ENCODE data around the gene TGFBR1.
A peak's percentile ranks its signal among the peaks of the same experiment; 100 is the strongest.
"Not testable (repeated sequence)": the region's sequence is repeated elsewhere in the genome, so short reads cannot be mapped to it uniquely, and the experiment has no call there.

TGFBR1 gene

DNA sequence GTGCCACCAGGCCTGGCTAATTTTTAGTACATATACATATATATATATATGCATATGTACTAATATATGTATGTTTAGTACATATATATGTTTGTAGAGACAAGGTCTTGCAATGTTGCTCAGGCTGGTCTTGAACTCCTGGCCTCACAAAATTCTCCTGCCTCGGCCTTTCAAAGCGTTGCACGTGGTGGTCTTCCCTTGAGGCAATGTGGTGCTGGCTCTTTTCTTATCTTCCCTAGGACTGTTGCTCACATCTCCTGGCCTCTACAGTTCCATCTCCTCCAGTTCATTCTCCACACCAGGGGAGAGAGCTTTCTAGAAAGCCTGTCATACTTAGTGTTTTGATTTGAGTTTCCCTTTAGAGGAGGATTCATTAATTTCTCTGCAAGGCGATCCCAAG, 28.9 kb upstream of the TGFBR1 start:
- DNase-seq (ENCODE audit: low spot score): no peak

DNA sequence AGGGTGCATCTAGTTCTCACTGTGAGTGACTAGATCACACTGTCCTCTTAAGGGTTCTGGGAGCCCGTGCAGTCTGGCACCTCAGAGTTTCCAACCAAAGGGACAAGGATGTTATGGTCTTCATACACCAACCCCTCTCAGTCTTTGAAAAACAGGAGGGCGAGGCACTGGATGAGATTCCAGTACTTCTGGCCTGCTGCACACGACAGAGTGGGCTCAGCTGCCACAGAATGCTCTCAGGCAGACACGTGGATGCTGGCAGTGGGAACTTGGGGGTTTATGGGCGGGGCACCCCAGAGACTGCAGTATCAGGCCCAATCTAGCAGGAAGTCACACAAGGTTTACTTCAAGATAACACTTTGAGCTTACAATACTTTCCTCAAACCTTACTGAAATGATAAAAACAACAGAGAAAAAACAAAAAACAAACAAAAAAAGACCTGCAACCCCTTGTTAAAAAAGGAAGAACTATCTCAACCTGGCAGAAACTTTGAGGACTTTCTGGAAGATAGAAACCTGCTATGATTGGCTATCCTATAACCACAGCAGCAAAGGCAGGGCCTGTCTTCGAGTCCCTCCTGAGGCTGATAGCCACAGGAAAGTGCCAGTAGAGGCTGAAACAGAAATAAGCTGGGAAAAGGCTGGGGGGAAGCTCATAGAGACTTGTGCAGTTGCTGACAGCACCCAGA, 28.3 kb upstream of the TGFBR1 start:
- no peak for DNase-seq (ENCODE audit: low spot score)

DNA sequence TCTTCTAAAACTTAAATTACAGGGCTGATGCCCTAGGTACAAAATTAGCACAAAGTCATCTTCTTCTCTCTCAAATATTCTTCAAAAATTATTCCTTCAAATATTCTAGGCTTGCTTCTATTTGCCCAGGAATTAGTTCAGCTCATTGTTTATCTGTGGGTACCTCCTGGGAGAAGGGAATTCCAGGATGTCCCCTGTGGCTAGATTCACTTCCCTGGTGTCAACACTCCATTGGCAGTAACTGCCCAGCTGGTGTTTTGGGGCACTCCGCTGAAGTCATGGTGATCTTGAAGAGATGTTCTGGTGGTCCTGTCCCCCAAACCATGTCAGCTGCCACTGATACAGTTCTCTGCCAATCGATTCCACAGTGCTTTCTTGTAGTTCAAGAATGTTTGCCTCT, 26.2 kb upstream of the TGFBR1 start:
- no peak for DNase-seq (ENCODE audit: low spot score)

DNA sequence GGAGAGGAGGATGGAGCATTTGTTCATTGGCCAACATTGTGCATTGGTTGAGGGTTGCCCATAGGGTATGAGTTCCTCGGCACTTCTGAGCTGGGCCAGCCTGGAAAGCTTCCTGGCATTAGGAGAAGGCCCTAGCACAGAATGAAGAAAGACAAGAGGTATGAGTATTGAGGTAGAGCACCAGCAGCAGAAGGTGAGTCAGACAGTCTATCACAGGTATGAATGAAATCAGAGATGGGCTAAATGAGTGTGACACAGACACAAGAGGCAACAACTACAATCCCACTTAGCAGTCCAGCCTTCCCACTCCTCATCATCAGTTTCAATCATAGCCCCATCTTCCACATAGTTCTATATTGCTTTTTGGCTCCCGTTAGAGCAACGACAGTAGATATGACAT, 25.4 kb upstream of the TGFBR1 start:
- DNase-seq (ENCODE audit: low spot score): no peak

DNA sequence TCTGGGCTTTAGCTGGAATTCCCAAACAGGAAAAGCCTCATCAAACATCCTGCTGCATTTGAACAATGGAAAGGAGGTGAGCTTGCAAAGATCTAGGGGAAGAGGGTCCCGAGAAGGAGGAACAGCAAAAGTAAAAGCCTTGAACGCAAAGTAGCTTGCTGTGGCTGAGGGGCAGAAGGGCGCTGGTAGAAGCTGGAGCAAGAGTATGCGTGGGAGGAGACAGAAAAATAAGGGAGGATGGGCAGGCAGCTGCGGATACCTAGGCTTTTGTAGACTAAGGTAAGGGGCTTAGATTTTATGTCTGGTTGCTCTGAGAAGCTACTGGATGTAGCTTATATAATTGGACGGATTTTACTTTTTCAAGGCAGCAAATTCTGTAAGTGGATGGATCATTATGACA, 21.9 kb upstream of the TGFBR1 start:
- no peak for DNase-seq (ENCODE audit: low spot score)

DNA sequence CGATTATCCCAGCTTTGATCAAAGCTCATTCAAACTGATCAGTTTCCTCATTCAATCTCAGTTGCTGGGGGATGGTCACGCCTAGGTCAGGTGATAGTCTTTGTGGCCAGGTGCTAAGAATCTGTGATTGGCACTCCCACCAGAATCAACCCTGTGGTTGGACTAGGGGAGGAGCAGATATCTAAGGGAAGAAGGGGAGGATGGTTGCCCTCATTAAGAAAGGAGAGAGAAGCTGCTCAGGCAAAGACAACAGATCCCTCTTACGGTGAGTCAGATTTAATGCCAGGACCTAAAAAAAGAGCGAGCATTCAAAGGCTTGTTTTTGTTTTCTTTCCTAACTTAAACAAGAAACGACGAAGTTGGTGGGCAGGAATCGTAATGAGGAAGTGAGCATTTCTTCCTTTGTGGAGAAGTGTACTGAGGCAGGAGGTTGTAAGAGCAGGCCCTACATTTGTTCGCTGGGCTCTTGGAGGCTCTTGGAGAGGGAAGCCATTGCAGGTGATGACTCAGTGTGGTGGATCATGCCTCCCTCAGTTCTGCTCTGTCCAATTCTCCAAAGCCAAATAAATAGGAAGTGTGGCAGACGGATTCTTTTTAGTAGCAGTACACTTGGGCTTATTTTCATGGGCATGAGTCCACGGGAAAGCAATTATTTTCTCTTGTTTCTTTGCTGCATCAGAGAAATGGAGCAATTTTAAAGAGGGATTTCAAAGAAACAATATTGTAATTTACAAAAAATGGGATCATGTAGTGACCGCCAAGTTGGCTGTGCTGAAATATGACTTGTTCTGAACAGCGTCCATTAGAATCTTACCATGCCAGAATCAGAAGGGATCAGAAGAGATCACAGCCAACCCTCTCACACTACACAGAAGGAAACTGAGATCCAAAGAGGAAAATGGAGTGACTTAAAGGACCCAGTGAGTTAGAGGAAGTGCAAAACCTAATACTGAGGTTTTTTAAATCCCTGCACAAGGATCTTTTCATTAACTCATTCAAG, 18.7 kb upstream of the TGFBR1 start:
- DNase-seq (ENCODE audit: low spot score): no peak

DNA sequence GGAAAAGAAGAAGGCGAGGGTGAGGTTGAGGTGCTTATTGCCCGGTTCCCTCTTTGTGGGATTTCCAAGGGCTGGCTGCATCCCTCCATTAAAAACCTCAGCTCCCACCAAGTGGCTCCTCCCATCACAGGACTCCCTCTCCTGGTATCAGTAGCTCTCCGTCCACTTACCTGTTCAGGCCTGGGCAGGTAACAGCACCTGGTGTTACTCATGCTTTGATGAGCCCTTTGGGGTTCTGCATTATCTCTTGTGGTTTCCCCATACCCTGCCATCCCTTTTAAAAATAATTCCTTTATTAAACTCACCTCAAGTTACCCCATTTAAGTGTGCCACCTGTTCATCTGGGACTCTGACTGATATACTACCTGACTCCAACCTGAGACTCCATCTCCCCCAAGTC, 17.5 kb upstream of the TGFBR1 start:
- DNase-seq (ENCODE audit: low spot score): no peak

DNA sequence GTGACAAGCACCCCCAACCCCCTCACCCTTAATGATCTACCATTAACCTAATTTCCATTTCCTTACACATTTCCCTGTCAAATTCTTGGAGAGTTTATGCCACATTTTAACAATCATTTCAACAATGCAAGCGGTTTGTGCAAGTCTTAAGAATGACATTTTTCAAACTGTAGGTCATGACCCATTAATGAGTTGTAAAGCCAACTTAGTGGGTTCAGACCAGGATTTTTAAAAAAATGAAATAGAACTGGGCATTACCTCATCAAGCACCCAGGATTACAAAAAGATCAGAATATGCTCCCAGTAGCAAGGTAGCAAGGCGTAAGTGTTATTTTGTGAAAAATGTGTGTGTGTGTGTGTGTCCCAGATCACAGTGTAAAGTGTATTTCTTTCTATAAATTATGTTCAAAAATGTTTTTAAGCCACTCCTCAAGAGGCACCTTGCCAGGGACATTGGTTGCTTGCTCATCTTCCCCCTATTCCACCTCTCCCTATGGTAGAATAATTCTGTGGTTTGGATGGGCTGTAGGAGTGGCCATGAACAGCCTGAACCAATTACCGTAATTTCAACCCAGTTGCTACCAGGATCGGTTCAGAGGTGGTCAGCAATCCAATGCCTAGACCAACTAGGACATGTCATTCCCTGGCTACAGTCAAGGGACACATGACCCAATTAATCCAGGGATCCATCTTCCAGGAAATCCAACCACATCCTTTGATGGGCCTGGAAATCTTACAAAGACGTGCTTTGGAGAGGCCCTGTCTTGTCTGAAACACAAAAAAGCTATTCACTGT, 14.4 kb upstream of the TGFBR1 start:
- no peak for DNase-seq (ENCODE audit: low spot score)

DNA sequence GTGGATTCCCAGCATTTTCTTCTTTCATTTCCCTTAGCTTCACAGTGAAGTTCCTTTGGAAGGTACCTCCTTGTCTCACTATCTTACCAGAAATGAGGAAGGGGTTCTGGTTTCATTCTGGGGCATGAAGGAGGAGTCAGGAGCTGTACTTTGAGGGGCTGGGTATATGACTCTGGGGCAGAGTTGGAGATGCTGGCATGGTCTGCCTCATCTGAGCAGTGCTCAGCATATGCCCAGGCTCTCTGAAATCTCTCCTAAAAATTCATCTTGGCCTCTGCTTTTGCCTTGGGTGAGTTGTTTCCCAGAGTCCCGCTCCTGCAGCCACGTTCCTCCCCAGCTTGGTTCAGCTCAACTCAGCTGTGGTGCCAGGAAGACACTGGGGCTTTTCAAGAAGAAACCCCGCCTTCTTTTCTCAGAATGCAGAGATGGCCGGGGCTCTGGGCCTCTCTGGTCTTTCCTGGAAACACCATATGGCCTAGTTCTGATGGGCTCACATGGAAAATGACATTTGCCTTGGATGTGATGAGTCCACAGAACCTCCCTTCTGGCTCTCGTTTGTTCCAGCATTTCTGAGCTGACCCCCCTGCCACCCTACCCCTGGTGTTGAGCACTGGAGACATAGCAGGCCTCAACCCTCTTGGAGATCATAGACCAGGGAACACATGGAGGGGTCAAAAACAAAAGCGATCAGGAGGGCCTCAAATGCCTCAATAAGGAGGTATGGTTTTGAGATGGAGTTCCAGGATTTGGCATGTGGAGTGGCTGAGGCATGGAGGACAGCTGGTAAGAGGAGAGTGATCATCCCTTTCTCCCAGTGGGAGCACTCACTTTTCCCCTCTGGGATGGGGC, 12.0 kb upstream of the TGFBR1 start:
- DNase-seq (ENCODE audit: low spot score): peak; percentile 67

DNA sequence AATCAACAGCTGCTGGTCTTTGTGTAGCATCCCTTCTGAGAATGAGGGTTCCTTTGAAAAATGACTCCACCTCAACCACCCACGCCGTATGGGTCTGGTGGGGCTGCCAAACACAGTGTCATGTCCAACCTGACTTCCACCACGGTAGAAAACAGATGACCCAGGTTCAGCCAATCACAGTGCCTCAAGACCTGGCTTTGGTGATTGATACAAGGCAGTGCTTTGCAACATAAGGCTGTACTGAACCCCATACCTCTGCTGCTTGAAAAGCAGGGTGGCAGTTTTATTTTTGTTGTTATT, 11.5 kb upstream of the TGFBR1 start:
- no peak for DNase-seq (ENCODE audit: low spot score)

DNA sequence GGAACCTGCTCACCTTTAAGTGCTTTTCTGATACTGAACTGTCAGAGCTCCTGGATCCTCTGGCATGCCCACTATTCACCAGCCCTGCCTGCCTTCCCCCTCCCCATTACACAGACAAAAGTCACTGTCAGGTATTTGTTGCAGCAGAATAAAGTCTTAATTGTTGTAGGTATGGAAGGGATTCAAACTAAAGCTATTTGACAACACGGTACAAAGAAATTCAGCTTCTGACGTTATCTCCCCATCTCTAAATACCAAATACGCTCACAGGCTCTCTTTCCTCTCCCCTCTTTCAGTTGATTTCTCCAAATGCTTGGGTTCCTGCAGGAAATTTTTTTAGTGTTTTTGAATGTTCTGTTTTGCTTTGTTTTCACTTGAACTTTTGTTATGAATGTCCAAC, 9.3 kb upstream of the TGFBR1 start:
- no peak for DNase-seq (ENCODE audit: low spot score)

DNA sequence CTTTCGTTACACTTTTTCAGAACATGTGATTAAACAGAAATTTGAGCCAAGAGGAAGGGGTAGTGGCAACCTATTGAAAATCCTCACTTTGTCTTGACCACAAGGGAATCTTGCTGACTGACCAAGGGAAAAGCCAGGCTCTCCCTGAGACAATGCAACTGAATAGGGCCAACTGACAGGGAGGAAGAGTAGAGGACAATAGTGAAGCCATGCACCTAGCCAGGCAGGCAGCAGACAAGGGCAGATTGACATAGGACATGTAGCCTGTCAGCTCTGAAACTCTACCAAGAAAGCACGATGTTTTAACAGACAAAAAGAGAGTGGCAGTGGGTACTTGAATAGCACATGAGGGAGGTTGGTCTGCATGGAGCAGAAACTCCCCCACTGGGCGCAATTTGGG, 8.5 kb upstream of the TGFBR1 start:
- no peak for DNase-seq (ENCODE audit: low spot score)

DNA sequence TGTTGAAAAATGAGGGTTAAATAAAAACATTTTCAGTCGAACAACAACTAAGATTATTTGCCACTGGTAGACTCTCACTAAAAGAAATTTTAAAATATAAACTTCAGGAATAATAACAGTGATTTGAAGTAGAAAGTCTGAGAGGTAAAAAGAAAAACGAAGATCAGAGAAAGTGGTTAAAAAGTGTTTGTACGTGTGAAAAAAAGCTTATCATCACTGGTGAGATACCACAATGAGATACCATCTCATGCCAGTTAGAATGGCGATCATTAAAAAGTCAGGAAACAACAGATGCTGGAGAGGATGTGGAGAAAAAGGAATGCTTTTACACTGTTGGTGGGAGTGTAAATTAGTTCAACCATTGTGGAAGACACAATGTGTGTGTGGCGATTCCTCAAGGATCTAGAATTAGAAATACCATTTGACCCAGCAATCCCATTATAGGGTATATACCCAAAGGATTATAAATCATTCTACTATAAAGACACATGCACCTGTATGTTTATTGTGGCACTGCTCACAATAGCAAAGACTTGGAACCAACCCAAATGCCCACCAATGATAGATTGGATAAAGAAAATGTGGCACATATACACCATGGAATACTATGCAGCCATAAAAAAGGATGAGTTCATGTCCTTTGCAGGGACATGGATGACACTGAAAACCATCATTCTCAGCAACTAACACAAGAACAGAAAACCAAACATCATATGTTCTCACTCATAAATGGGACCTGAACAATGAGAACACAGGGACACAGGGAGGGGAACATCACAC, 4.9 kb upstream of the TGFBR1 start:
- DNase-seq (ENCODE audit: low spot score): not testable (repeated sequence)

DNA sequence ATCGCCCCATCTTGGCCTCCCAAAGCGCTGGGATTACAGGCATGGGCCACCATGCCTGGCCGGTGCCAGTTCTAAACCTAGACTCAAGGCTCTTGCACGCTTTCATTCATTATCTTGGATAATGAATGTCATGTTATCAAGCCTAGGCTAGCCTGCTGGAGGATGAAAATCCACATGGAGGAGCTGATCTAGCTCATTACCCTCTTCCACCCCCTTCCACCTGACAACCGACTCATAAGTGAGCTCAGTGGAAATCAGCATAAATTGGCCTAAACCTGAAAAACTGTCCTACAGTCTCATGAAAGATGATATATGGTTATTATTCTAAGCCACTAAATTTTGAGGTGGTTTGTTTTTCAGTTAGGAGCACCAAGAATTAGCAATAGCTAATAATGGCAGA, 3.6 kb upstream of the TGFBR1 start:
- DNase-seq (ENCODE audit: low spot score): no peak

DNA sequence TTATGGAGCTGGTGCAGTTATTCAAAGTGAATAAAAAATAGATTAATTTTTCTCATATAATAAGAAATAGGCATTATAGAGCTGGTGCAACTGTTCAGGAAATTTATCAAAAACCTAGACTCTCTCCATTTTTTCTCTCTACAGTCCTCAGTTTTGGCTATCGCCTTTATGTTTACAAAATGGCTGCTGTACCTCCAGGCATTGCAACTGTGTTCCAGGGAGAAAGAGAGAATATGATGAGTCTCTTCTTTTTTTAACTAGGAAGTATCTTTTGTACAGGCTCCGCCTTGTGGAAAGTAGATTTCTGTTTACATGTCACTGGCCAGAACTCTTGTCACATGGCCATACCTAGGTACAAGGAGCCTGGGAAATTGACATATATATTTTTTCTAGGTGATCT, 3.1 kb upstream of the TGFBR1 start:
- DNase-seq (ENCODE audit: low spot score): no peak

DNA sequence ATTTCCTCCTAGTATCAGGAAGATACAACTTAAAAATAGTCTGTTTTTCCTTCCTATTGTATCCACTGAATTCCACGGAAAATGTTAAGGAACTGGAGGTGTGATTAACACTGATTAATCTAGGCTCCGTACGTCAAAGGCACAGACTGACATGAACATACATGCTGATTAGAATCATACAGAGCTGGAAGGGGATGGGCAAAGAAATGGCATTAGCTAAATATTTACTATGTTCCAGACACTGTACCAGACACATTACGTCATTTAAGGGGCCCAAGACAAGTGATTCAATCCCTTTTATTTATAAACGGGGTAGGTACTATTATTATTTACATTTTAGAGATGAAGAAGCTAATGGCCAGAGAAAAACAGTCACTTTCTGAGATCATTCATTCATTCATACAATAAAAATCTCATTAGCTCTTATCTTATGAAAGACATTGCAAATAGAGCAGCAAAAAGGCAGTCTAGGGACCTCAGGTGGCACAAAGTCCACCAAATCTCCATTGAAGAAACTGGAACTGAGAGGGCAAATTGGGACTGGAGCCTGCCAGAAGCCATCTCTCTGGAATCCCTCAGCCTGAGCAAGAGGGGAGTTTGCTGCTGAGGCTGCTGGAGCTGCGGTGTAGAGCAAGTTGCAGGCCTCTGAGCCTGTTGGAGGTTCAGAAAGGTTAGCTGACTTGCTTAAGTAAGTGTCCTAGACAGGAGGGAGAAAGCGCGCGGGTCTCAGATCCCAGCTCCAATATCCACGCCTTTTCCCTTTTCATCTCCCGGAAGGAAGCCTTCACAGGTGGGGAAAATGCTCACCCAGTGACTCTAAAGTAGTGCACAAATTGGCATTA, 1.6 kb upstream of the TGFBR1 start:
- DNase-seq (ENCODE audit: low spot score): no peak

DNA sequence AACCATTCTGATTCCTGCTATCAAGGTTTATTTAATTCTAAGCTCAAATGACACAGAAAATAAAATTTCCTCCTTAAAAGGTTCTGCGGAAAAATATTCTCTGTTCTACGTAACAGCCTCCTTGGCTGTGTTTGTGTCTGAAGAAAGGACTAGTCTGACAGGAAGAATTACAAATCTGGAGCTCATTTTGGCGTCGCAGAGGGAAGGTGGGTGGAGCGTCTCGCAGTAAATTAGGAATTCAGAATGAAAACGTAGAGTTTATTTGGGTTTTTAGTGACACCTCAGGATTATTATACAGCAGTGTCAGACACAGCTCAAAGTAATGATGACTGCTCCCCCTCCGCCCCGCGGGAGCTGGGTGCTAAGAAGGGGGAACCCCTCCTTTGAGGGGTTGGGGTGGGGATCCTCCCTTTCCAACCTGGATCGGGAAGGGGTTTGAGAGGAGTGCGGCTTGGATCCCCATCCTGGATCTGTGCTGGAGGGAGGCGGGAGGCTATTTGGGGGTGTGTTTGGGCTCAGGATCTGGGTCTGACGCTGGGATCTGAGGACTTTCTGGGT, 933 bp upstream of the TGFBR1 start:
- no peak for DNase-seq (ENCODE audit: low spot score)

DNA sequence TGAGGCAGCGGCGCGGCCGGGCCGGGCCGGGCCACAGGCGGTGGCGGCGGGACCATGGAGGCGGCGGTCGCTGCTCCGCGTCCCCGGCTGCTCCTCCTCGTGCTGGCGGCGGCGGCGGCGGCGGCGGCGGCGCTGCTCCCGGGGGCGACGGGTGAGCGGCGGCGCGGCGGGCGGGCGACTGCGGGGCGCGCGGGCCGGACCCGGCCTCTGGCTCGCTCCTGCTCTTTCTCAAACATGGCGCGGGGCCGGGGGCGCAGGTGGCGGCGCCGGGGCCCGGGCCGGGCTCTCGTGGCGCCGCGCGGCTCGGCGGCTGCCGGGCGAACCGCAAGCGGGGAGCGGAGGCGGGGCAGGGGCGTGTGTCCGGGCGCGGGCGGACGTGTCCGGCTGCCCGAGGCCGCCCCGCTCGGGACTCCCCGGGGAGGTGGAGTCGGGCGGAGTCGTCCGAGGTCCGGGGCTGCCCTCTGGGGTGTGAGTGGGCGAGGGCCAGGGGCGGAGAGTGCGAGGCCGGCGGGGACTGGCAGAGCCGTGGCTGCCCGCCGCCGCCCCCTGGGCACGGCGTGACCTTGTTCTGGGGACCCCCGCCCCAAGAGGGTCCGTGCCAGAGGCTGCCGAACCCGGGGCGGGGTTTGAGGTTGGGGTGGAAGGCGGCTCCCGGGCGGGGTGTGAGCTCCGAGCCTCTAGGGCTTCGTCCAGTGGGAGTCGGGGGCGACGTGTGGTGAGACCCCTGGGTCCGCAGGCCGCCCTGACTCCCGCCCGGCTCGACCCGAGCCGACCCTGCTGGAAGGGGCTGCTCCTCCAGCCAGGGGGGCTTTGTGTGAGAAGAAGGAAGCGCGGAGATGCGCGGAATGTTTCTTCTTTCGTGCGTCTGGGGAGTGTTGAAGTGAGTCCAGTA, 485 bp downstream of the TGFBR1 start:
- DNase-seq (ENCODE audit: low spot score): no peak

DNA sequence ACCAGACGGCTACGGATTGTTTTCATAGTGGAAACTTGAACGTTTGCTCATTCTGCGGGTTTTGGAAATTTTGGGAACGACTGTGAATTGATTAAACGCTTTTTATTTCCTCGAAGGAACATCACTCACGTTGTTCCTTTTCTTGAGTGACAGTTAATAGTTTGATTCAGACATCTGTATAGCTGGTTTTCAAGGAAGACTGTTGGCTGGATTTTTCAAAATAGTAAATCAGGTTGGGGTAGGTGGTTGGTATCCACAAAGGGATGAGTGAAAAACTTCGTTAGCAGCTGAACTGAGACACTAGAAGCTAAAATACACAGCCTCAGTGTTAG, 1.1 kb downstream of the TGFBR1 start:
- no peak for DNase-seq (ENCODE audit: low spot score)

All from hematopoietic multipotent progenitor cell treated with erythropoietin and hydrocortisone succinate and interleukin-3 and kit ligand, for 15 days (in vitro differentiated cells).